ENCODE results near the gene CD6. TPM values are rescaled to one million over a fixed set of nuclear protein-coding genes. Genes with fewer than 3 reads are reported as not detected.

The CD6 gene
- total RNA-seq, 1 donor from 2014 or later = 0.23 TPM

DNA sequence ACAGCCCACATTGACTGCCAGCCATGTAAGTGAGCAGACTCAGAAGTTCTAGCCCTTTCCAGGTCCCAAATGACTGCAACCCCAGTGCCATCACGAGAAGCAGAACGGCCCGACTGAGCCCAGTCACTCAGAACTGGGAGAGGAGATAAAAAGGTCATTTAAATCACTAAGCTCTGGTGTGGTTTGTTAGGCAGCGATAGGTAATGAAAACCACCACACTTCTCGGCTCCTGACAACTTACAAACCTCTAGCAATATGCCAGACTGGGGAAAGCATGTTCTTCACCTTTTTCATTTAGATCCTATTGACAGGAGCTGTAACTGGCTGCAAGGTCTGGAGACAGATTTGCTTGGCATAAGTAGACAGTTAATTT lies 26.2 kb upstream of the CD6 start:
- DNase-seq (ENCODE audit: low read depth) = no peak
- TF ChIP-seq, protein P1, sequence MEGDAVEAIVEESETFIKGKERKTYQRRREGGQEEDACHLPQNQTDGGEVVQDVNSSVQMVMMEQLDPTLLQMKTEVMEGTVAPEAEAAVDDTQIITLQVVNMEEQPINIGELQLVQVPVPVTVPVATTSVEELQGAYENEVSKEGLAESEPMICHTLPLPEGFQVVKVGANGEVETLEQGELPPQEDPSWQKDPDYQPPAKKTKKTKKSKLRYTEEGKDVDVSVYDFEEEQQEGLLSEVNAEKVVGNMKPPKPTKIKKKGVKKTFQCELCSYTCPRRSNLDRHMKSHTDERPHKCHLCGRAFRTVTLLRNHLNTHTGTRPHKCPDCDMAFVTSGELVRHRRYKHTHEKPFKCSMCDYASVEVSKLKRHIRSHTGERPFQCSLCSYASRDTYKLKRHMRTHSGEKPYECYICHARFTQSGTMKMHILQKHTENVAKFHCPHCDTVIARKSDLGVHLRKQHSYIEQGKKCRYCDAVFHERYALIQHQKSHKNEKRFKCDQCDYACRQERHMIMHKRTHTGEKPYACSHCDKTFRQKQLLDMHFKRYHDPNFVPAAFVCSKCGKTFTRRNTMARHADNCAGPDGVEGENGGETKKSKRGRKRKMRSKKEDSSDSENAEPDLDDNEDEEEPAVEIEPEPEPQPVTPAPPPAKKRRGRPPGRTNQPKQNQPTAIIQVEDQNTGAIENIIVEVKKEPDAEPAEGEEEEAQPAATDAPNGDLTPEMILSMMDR (conservative IDR thresholded peaks at IDR 0.05; ENCODE audit: low read depth, low read length) = no peak
- H3K4me3 ChIP-seq (ENCODE audit: low read depth, low read length) = no peak overlapping the region

DNA sequence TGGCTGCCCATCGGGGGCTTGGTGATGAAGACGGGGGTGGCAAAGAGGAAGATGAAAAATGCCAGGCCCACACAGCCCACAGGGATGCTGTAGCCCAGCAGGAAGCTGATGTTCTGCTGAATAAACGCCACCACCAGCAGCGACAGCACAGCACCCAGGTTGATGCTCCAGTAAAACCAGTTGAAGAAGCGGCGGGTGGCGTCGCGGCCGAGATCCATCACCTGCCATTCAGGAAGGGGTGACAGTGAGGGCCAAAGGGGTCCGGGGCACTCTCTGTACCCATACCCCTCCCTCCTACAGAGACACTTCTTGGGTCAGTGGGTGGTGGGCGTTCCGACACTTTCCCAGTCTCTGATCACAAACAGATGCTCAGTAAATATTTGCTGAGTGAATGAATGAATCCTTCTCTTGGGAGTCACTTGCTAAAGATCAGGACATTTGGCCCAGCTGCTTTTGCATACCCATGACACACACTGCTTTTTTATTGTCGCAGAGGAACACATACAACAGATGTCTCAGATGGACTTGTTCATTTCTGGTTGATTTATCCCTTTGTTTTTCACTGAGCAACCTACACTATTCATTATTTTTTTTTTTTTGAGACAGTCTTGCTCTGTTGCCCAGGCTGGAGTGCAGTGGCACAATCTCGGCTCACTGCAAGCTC lies 24.7 kb upstream of the CD6 start:
- no peak for DNase-seq (ENCODE audit: low read depth)
- no peak overlapping the region for H3K4me3 ChIP-seq (ENCODE audit: low read depth, low read length)
- TF ChIP-seq, protein P1 (conservative IDR thresholded peaks at IDR 0.05; ENCODE audit: low read depth, low read length) = no peak

DNA sequence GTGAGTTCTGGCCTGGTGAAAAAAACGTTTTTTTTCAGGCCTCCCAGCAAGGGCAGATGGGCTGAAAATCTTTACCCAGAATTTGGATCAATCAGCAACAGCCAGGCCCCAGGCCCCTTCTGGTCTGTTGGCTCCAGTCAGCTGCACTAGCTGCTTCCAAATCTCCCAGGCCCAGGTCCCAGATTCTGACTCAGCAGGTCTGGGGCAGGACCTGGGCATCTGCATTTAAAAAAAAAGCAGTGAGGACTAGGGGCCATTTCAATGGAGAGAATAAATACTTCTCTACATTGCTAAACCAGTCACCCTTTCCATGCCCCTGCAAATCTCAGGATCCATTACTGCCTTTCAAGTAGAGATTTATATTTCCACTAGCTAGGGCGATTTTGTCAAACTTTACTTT lies 23.8 kb upstream of the CD6 start:
- DNase-seq (ENCODE audit: low read depth) = no peak
- no peak overlapping the region for H3K4me3 ChIP-seq (ENCODE audit: low read depth, low read length)
- TF ChIP-seq, protein P1 (conservative IDR thresholded peaks at IDR 0.05; ENCODE audit: low read depth, low read length) = no peak

DNA sequence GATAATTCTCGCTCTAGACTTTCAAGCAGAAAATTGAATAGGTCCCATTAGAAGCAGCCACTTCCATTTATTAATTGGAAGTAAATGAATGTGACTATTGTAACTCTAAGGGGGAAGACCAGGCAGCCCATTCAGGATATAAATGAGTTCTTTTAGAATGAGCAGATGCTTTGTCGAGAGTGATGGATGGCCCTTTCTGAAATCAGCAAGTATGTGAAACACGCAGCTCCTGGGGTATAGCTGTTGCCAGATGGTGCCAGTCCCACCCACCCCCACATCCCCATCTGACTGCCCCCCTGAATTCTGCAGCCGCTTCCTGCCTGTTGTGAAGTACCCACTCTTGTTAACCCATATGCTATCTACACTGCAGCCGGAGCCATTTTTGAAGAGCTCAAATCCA lies 23.2 kb upstream of the CD6 start:
- TF ChIP-seq, protein P1 (conservative IDR thresholded peaks at IDR 0.05; ENCODE audit: low read depth, low read length) = no peak
- DNase-seq (ENCODE audit: low read depth) = no peak
- no peak overlapping the region for H3K4me3 ChIP-seq (ENCODE audit: low read depth, low read length)

DNA sequence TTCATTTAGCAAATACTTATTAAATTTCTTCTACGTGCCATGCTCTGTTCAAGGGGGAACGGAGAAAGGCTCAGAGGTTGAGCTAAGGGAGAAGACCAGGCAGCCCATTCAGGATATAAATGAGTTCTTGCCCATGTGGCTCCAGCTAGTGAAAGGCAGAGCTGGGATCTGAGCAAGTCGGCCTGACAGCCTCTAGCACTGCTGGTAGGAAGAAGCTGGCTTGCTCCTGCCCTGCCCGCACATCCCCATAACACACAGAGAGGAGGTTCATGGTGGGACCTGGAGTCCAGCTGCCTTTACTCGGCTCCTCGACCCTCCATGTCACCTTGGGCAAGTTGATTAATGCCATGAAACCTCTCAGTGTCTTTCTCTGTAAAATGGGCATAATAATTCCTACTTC lies 21.5 kb upstream of the CD6 start:
- TF ChIP-seq, protein P1 (conservative IDR thresholded peaks at IDR 0.05; ENCODE audit: low read depth, low read length) = no peak
- no peak overlapping the region for H3K4me3 ChIP-seq (ENCODE audit: low read depth, low read length)

DNA sequence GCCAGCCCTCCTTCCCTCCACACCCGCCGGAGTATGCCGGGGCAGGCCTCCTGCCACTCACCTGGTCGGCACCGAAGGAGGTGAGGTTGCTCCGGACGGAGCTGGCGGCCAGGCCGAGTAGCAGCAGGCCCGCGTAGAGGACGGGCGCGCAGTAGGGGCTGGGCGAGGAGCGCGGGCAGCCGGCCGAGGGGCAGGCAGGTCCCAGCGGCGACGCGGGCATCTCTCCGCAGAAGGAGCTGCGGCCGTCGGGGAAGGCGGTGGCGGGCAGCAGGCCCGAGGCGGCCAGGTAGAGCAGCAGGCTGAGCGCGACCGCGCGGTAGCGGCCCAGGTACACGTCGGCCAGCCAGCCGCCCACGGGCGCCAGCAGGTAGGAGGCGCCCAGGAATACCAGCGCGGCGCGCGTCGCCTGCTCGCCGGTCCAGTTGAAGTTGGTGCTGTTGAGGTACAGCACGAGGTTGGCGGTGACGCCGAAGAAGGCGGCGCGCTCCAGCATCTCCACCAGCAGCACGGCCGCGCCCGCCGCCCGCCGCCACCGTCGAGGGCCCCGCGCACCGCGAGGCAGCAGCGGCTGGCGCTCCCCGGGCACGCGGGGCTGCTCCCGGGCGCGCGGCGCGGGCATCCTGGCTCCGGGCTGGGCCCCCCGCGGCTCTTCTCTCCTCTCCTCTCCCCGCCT lies 20.4 kb upstream of the CD6 start:
- no peak for DNase-seq (ENCODE audit: low read depth)
- H3K4me3 ChIP-seq (ENCODE audit: low read depth, low read length) = no peak overlapping the region
- TF ChIP-seq, protein P1 (conservative IDR thresholded peaks at IDR 0.05; ENCODE audit: low read depth, low read length) = no peak

More for the DNA sequence above, 21.5 kb upstream of the CD6 start:
- DNase-seq (ENCODE audit: low read depth) = no peak

DNA sequence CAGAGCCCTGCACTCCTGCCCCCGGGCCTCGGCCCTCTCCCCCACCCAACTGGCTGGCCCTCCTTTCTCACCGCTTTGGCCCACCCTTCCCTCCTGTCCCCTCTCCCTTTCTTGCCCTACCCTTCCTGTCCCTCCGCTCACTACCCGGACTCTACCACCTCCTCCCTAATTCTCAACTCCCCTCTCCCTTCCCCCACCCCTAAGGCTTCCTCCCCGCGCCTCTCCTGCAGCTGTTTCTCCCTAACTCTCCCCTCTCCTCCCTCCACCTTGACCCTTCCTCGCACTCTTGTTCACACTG lies 19.9 kb upstream of the CD6 start:
- H3K4me3 ChIP-seq (ENCODE audit: low read depth, low read length) = peak overlapping the region; percentile 47
- TF ChIP-seq, protein P1 (conservative IDR thresholded peaks at IDR 0.05; ENCODE audit: low read depth, low read length) = no peak
- DNase-seq (ENCODE audit: low read depth) = no peak

All from epithelial cell of proximal tubule (primary cell).